Hepatocyte (in vitro differentiated cells): ENCODE data around the gene CREBBP. TPM values are rescaled to one million over a fixed set of nuclear protein-coding genes. Genes with fewer than 3 reads are reported as not detected.

Experiments
- DNase-seq: peaks from one replicate; pipeline ENCODE4 v3.0.0-alpha.2; 2016; ENCODE audit warnings: low spot score
- H2AFZ ChIP-seq: fragments of 200-600 bp; sonication (generic); 2 replicates; pipeline ENCODE4 v1.6.0; 2016; ENCODE audit warnings: antibody characterized with exemption, mild to moderate bottlenecking
- H3K27ac ChIP-seq: fragments of 200-600 bp; sonication (generic); 2 replicates; pipeline ENCODE4 v1.5.1; 2016; ENCODE audit warnings: mild to moderate bottlenecking
- H3K27me3 ChIP-seq: fragments of 200-600 bp; sonication (generic); 2 replicates; pipeline ENCODE4 v1.6.1; 2016
- H3K36me3 ChIP-seq: fragments of 200-600 bp; sonication (generic); replicated peaks from 2 replicates; pipeline ENCODE4 v1.5.1; 2016; ENCODE audit warnings: low read depth; ENCODE audit not compliant: insufficient read depth
- H3K4me1 ChIP-seq: fragments of 200-600 bp; sonication (generic); 2 replicates; pipeline ENCODE4 v1.5.1; 2016; ENCODE audit warnings: mild to moderate bottlenecking, moderate library complexity; ENCODE audit not compliant: insufficient read depth
- H3K4me2 ChIP-seq: fragments of 200-600 bp; sonication (generic); 2 replicates; pipeline ENCODE4 v1.6.0; 2016
- H3K4me3 ChIP-seq: fragments of 200-600 bp; sonication (generic); 2 replicates; pipeline ENCODE4 v1.5.1; 2016; ENCODE audit warnings: mild to moderate bottlenecking
- H3K79me2 ChIP-seq: fragments of 200-600 bp; sonication (generic); 2 replicates; pipeline ENCODE4 v1.6.0; 2017; ENCODE audit warnings: mild to moderate bottlenecking
- H3K9me2 ChIP-seq: fragments of 200-600 bp; sonication (generic); replicated peaks from 2 replicates; pipeline ENCODE4 v1.6.0; 2017; ENCODE audit warnings: mild to moderate bottlenecking; ENCODE audit not compliant: insufficient read depth
- H3K9me3 ChIP-seq: fragments of 200-600 bp; sonication (generic); 2 replicates; pipeline ENCODE4 v1.5.1; 2016; ENCODE audit warnings: low read depth, mild to moderate bottlenecking
- H4K20me1 ChIP-seq: fragments of 200-600 bp; sonication (generic); 2 replicates; pipeline ENCODE4 v1.6.0; 2016; ENCODE audit warnings: mild to moderate bottlenecking; ENCODE audit not compliant: insufficient read depth, poor library complexity, severe bottlenecking
- EZH2 ChIP-seq: fragments of 200-600 bp; sonication (generic); IDR thresholded peaks from 2 replicates; pipeline ENCODE4 v1.6.1; 2016; ENCODE audit warnings: antibody characterized with exemption, mild to moderate bottlenecking, borderline replicate concordance
- EZH2phosphoT487 ChIP-seq: fragments of 200-600 bp; sonication (generic); IDR thresholded peaks from one replicate; pipeline ENCODE4 v1.6.1; 2018; ENCODE audit warnings: antibody characterized with exemption, mild to moderate bottlenecking, low read depth, moderate library complexity; ENCODE audit not compliant: unreplicated experiment, severe bottlenecking
- WGBS: methylation state at CpG from one replicate; pipeline ENCODE4 v1.1.6; 2016; ENCODE audit warnings: low lambda C conversion rate; ENCODE audit errors: missing lambda C conversion rate; 5-methylcytosine and 5-hydroxymethylcytosine counted together
- polyA plus RNA-seq: library from polyadenylated mRNA; unstranded; fragments of >200 nt; fragmentation: Nextera tagmentation; extraction: Ambion mirVana; gene quantifications from 2 replicates; pipeline ENCODE4 v1.2.1, GENCODE V29; 2016
- total RNA-seq: library from RNA; depleted of rRNA; stranded (reverse); fragments of >200 nt; gene quantifications from 2 replicates; pipeline ENCODE4 v1.2.3, GENCODE V29; 2014
- TF ChIP-seq, protein P1 (sequence below): fragments of 200-600 bp; sonication (generic); IDR thresholded peaks from 2 replicates; pipeline ENCODE4 v1.5.1; 2016; ENCODE audit warnings: antibody characterized with exemption, mild to moderate bottlenecking; ENCODE audit not compliant: poor library complexity

Gene CREBBP
- total and polyA plus RNA-seq, 2 experiments from 2014 or later = 18.9 to 31.5 TPM

GRCh38 chr16:3830625-3831254 lies 49.8 kb downstream of the CREBBP start:
- peaks cover 4% of the 10 kb centered on the region for H3K36me3 ChIP-seq
- H3K4me3 ChIP-seq = no peak overlapping the region
- H3K27ac ChIP-seq = no peak overlapping the region
- no peaks in the 10 kb centered on the region for H3K9me3 ChIP-seq
- H3K79me2 ChIP-seq = peaks cover 100% of the 10 kb centered on the region
- no peaks in the 10 kb centered on the region for H3K27me3 ChIP-seq
- WGBS = 94% methylated on average over 9 of the region's 9 CpGs
- DNase-seq = no peak
- TF ChIP-seq EZH2phosphoT487 = no peak
- TF ChIP-seq EZH2 = no peak
- TF ChIP-seq, protein P1, sequence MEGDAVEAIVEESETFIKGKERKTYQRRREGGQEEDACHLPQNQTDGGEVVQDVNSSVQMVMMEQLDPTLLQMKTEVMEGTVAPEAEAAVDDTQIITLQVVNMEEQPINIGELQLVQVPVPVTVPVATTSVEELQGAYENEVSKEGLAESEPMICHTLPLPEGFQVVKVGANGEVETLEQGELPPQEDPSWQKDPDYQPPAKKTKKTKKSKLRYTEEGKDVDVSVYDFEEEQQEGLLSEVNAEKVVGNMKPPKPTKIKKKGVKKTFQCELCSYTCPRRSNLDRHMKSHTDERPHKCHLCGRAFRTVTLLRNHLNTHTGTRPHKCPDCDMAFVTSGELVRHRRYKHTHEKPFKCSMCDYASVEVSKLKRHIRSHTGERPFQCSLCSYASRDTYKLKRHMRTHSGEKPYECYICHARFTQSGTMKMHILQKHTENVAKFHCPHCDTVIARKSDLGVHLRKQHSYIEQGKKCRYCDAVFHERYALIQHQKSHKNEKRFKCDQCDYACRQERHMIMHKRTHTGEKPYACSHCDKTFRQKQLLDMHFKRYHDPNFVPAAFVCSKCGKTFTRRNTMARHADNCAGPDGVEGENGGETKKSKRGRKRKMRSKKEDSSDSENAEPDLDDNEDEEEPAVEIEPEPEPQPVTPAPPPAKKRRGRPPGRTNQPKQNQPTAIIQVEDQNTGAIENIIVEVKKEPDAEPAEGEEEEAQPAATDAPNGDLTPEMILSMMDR = no peak
- H4K20me1 ChIP-seq = peaks cover 88% of the 10 kb centered on the region
- peaks cover 3% of the 10 kb centered on the region for H3K4me1 ChIP-seq
- H3K4me2 ChIP-seq = no peak overlapping the region
- H3K9me2 ChIP-seq = no peaks in the 10 kb centered on the region
- H2AFZ ChIP-seq = no peak overlapping the region

- Histone ChIP-seq H3K4me3 (no peak overlapping the region), H3K79me2 (peaks cover 100% of the 10 kb centered on the region), H3K36me3 (peaks cover 4% of the 10 kb centered on the region), H3K27ac (no peak overlapping the region), H3K4me2 (no peak overlapping the region), H4K20me1 (peaks cover 93% of the 10 kb centered on the region), H3K9me2 (no peaks in the 10 kb centered on the region), H3K9me3 (no peaks in the 10 kb centered on the region), H3K4me1 (peaks cover 3% of the 10 kb centered on the region), H3K27me3 (no peaks in the 10 kb centered on the region), H2AFZ (no peak overlapping the region)
- no peak for DNase-seq
- WGBS = 72% methylated on average over 6 of the region's 6 CpGs
- TF ChIP-seq, protein P1 = no peak
Measured at GRCh38 chr16:3829631-3830536, 50.6 kb downstream of the CREBBP start.

DNA sequence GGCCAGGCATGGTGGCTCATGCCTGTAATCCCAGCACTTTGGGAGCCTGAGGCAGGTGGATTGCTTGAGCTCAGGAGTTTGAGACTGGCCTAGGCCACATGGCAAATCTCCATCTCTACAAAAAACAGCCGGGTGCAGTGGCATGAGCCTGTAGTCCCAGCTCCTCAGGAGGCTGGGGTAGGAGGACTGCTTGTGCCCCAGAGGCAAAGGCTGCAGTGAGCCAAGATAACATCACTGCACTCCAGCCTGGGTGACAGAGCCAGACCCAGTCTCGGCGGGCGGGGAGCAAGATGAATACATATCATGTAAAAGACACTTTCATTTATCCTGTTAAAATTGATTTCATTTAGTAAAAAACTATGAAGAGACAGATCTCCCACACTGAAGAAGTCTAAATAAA lies 54.6 kb downstream of the CREBBP start:
- H3K36me3 ChIP-seq = no peaks in the 10 kb centered on the region
- H3K27me3 ChIP-seq = no peaks in the 10 kb centered on the region
- TF ChIP-seq EZH2 = no peak
- TF ChIP-seq, protein P1 = no peak
- TF ChIP-seq EZH2phosphoT487 = no peak
- H4K20me1 ChIP-seq = peaks cover 99% of the 10 kb centered on the region
- no peak overlapping the region for H3K4me2 ChIP-seq
- WGBS = 98% methylated on average over 4 of the region's 4 CpGs
- no peak for DNase-seq
- peaks cover 100% of the 10 kb centered on the region for H3K79me2 ChIP-seq
- H2AFZ ChIP-seq = no peak overlapping the region
- H3K27ac ChIP-seq = no peak overlapping the region
- H3K4me3 ChIP-seq = no peak overlapping the region
- H3K9me2 ChIP-seq = no peaks in the 10 kb centered on the region
- peaks cover 14% of the 10 kb centered on the region for H3K4me1 ChIP-seq
- no peaks in the 10 kb centered on the region for H3K9me3 ChIP-seq
